Osteoblast (primary cell): Measurements from ENCODE around the gene KY. TPM values are rescaled to one million over a fixed set of nuclear protein-coding genes. Genes with fewer than 3 reads are reported as not detected.

Experiments
- DNase-seq: peaks from one replicate; pipeline ENCODE4 v3.0.0; 2011; ENCODE audit warnings: low spot score, mixed read lengths; ENCODE audit not compliant: insufficient read length; ENCODE audit errors: missing footprints
- H2AFZ ChIP-seq: 2 replicates; pipeline ENCODE4 v1.6.0; 2011; ENCODE audit warnings: mild to moderate bottlenecking, low read length
- H3K27ac ChIP-seq: 2 replicates; pipeline ENCODE4 v1.5.1; 2011; ENCODE audit warnings: mild to moderate bottlenecking, low read depth, low read length, moderate library complexity
- H3K27me3 ChIP-seq: 2 replicates; pipeline ENCODE4 v1.6.0; 2012; ENCODE audit warnings: mild to moderate bottlenecking, control low read depth, inconsistent platforms, low read length, moderate library complexity; ENCODE audit not compliant: insufficient read depth
- H3K36me3 ChIP-seq: 2 replicates; pipeline ENCODE4 v1.5.1; 2011; ENCODE audit warnings: mild to moderate bottlenecking, low read length, control low read depth, moderate library complexity; ENCODE audit not compliant: insufficient read depth
- H3K4me1 ChIP-seq: 2 replicates; pipeline ENCODE4 v1.5.1; 2011; ENCODE audit warnings: mild to moderate bottlenecking, low read length, control low read depth, moderate library complexity; ENCODE audit not compliant: insufficient read depth
- H3K4me2 ChIP-seq: 2 replicates; pipeline ENCODE4 v1.6.0; 2011; ENCODE audit warnings: mild to moderate bottlenecking, low read length; ENCODE audit not compliant: insufficient read depth
- H3K4me3 ChIP-seq: fragments of 200-600 bp; sonication (generic); 3 replicates; pipeline ENCODE4 v1.5.1; 2012; ENCODE audit warnings: mild to moderate bottlenecking, low read length, inconsistent platforms; ENCODE audit not compliant: insufficient read depth
- H3K79me2 ChIP-seq: 2 replicates; pipeline ENCODE4 v1.6.0; 2012; ENCODE audit warnings: mild to moderate bottlenecking, low read length, control low read depth, inconsistent platforms; ENCODE audit not compliant: insufficient read depth
- H3K9me3 ChIP-seq: 2 replicates; pipeline ENCODE4 v1.5.1; 2011; ENCODE audit warnings: low read depth, low read length, control low read depth
- H4K20me1 ChIP-seq: 2 replicates; pipeline ENCODE4 v1.6.0; 2012; ENCODE audit warnings: mild to moderate bottlenecking, low read length, control low read depth; ENCODE audit not compliant: insufficient read depth
- total RNA-seq: library from RNA; depleted of rRNA; stranded (reverse); fragments of >200 nt; gene quantifications from 2 replicates; pipeline ENCODE4 v1.2.3, GENCODE V29; 2012
- TF ChIP-seq, protein P1 (sequence below): IDR thresholded peaks from 2 replicates; pipeline ENCODE4 v1.5.1; 2011; ENCODE audit warnings: mild to moderate bottlenecking, low read depth, low read length, moderate library complexity; ENCODE audit errors: extremely low read depth

The KY gene
- total RNA-seq, 1 donor, result 3.6 TPM

DNA sequence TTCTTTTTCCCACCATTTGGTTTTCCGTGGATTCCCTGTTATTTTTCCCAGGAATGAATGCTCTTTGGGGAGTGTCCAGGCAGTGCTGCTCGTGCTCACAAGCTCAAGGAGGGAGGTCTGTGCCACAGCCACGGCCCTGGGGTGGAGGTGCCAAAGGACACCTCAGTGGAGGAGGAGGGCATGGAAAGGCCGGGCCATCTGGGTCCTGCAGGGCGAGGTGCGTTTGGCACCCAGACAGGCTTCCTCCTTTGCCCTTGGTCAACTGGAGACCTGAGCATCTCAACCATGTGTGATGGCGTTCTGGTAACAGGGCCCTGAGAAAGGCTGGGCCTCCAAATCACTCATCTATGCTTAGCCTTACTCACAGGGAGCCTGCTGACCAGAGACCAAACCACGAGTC is 25.4 kb downstream of the KY start:
- H4K20me1 ChIP-seq, result no peaks in the 10 kb centered on the region
- H3K36me3 ChIP-seq, result no peaks in the 10 kb centered on the region
- H3K27ac ChIP-seq, result no peak overlapping the region
- no peaks in the 10 kb centered on the region for H3K9me3 ChIP-seq
- TF ChIP-seq, protein P1, sequence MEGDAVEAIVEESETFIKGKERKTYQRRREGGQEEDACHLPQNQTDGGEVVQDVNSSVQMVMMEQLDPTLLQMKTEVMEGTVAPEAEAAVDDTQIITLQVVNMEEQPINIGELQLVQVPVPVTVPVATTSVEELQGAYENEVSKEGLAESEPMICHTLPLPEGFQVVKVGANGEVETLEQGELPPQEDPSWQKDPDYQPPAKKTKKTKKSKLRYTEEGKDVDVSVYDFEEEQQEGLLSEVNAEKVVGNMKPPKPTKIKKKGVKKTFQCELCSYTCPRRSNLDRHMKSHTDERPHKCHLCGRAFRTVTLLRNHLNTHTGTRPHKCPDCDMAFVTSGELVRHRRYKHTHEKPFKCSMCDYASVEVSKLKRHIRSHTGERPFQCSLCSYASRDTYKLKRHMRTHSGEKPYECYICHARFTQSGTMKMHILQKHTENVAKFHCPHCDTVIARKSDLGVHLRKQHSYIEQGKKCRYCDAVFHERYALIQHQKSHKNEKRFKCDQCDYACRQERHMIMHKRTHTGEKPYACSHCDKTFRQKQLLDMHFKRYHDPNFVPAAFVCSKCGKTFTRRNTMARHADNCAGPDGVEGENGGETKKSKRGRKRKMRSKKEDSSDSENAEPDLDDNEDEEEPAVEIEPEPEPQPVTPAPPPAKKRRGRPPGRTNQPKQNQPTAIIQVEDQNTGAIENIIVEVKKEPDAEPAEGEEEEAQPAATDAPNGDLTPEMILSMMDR, result no peak
- no peaks in the 10 kb centered on the region for H3K4me1 ChIP-seq
- DNase-seq, result no peak
- no peaks in the 10 kb centered on the region for H3K27me3 ChIP-seq
- no peak overlapping the region for H3K4me2 ChIP-seq
- H3K4me3 ChIP-seq, result no peak overlapping the region
- no peak overlapping the region for H2AFZ ChIP-seq
- no peaks in the 10 kb centered on the region for H3K79me2 ChIP-seq

DNA sequence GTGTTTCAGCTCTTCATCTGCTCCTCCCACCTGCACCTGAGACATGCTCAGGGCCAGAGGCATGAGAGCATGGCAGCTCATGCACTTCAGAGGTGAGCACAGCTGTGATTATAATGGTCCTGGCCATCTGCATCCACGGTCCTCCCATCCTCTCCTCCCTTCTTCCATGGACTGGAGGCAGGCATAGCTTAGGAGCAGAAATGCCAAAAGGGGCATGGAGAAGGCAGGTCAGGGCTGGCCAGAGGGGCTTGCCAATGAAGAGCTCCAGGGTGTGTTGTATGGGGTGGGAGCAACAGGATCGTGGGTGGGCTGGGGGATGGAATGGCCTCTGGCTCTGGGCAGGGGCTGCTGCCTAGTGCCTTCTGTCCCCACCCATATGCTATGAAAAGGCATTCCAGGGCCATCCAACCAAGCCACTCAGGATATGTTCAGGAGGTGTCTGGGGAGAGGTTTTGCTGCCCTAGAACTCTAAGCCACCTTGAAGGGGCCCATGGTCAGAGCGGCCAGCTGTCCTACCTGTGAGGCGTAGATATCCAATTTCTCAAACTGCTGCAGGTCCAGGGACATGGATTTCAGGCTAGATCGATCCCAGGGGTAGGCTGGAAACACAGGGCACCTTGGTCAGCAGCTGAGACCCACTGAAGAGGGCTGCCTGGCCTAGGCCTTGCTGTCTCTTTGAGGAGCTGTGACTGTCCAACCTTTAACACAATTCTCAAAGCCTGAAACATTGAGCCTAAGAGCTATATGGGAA is 26.1 kb downstream of the KY start:
- TF ChIP-seq, protein P1, result no peak
- no peak for DNase-seq
- H3K4me2 ChIP-seq, result no peak overlapping the region
- no peaks in the 10 kb centered on the region for H4K20me1 ChIP-seq
- no peaks in the 10 kb centered on the region for H3K36me3 ChIP-seq
- no peak overlapping the region for H3K27ac ChIP-seq
- H3K79me2 ChIP-seq, result no peaks in the 10 kb centered on the region
- no peaks in the 10 kb centered on the region for H3K4me1 ChIP-seq
- no peak overlapping the region for H3K4me3 ChIP-seq
- H3K27me3 ChIP-seq, result no peaks in the 10 kb centered on the region
- no peak overlapping the region for H2AFZ ChIP-seq
- no peaks in the 10 kb centered on the region for H3K9me3 ChIP-seq

DNA sequence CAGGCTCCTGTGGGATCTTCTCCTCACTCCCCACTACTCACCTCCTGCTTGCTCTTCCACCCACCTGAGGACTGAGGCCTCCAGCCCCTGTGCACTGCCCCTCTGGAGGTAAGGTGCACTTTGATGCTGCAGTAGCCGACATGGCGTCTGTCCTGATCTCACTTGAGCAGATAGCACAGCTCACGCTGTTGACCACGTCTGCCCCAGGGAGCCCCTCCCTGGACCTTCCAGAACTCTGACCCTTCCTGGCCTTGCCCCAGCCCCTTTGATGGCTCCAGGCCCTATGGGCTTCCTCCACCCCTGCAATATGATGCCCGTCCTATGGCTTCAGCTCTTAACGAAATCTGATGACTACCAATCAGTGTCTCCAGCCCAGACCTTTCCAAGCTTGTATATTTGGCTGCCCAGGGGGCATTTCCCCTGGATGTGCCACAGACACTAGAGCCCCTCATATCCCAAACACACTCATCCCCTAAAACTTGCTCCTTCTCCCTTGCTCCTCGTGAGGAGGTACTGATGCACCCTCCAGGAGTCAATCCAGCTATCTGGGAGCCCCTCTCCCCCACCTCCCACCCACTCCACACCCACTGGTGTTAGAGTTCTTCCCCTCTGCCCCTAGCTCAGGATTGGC is 27.1 kb downstream of the KY start:
- H3K36me3 ChIP-seq, result no peaks in the 10 kb centered on the region
- no peak overlapping the region for H2AFZ ChIP-seq
- no peak overlapping the region for H3K27ac ChIP-seq
- H3K4me1 ChIP-seq, result no peaks in the 10 kb centered on the region
- H3K4me2 ChIP-seq, result no peak overlapping the region
- TF ChIP-seq, protein P1, result no peak
- no peaks in the 10 kb centered on the region for H3K9me3 ChIP-seq
- no peak overlapping the region for H3K4me3 ChIP-seq
- DNase-seq, result no peak
- H4K20me1 ChIP-seq, result no peaks in the 10 kb centered on the region
- H3K79me2 ChIP-seq, result no peaks in the 10 kb centered on the region
- no peaks in the 10 kb centered on the region for H3K27me3 ChIP-seq

DNA sequence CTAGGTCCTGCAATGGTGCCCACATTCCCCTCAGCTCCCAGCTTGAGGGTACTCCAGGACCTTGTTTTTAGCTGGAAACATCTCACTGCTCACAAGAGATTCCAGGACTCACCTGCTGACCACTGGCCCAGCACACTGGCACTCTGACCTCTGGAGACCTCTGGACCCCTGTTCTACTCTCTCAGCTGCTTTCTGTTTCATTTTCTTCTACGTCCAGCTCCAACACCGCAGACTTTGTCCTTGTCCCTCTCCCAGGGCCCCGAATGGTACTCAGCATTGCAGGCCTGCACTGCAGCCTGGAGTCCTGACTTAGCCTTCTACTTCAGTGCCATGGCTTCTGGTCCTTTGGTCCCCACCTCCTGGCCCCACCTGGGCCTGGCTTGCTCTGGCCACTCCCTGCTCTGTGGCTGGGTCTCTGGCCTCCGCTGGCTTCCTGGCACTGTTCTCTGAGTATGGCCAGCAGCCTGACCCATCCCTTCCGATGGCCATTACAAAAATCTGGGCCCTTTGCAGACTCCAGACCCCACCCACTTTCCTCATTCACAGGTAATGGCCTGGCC is 27.9 kb downstream of the KY start:
- H3K36me3 ChIP-seq, result no peaks in the 10 kb centered on the region
- H3K27ac ChIP-seq, result no peak overlapping the region

More for the DNA sequence above, 27.9 kb downstream of the KY start:
- Histone ChIP-seq H3K27me3 (no peaks in the 10 kb centered on the region), H3K4me3 (no peak overlapping the region), H3K4me1 (no peaks in the 10 kb centered on the region), H2AFZ (no peak overlapping the region), H3K9me3 (no peaks in the 10 kb centered on the region), H4K20me1 (no peaks in the 10 kb centered on the region), H3K4me2 (no peak overlapping the region), H3K79me2 (no peaks in the 10 kb centered on the region)
- no peak for DNase-seq
- TF ChIP-seq, protein P1, result no peak
